ENCODE results near the gene FARP1. TPM values are rescaled to one million over a fixed set of nuclear protein-coding genes. Genes with fewer than 3 reads are reported as not detected.

FARP1 gene
- total RNA-seq, 1 donor from 2014 or later = 17.7 TPM

DNA sequence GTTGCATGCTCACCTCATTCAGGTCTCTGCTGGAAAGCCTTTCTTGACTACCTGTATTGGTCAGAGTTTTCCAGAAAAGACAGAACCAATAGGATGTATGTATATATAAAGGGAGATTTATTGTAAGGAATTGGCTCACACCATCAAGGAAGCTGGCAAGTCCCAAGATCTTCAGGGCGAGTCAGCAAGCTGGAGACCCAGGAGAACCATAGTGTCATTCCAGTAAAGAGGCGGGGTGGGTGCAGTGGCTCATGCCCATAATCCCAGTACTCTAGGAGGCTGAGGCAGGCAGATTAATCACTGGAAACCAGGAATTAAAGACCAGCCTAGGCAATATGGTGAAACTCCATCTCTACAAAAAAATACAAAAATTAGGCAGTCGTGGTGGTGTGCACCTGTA lies 30.4 kb upstream of the FARP1 start:
- Histone ChIP-seq H3K4me3 (no peak overlapping the region), H3K4me1 (no peaks in the 10 kb centered on the region), H3K36me3 (no peaks in the 10 kb centered on the region), H3K9me3 (no peaks in the 10 kb centered on the region), H3K27me3 (no peaks in the 10 kb centered on the region), H3K27ac (no peak overlapping the region)
- no peak for DNase-seq (ENCODE audit: extremely low spot score in 2 of 2)
- intact Hi-C loops (cut with DNase I) = no loop called here
- TF ChIP-seq POLR2AphosphoS5 (IDR thresholded peaks at IDR 0.05; ENCODE audit: insufficient read depth in 1 of 2, low read depth in 1 of 2) (no peak), POLR2A (IDR thresholded peaks at IDR 0.05) (no peak)
- TF ChIP-seq, protein P1, sequence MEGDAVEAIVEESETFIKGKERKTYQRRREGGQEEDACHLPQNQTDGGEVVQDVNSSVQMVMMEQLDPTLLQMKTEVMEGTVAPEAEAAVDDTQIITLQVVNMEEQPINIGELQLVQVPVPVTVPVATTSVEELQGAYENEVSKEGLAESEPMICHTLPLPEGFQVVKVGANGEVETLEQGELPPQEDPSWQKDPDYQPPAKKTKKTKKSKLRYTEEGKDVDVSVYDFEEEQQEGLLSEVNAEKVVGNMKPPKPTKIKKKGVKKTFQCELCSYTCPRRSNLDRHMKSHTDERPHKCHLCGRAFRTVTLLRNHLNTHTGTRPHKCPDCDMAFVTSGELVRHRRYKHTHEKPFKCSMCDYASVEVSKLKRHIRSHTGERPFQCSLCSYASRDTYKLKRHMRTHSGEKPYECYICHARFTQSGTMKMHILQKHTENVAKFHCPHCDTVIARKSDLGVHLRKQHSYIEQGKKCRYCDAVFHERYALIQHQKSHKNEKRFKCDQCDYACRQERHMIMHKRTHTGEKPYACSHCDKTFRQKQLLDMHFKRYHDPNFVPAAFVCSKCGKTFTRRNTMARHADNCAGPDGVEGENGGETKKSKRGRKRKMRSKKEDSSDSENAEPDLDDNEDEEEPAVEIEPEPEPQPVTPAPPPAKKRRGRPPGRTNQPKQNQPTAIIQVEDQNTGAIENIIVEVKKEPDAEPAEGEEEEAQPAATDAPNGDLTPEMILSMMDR (IDR thresholded peaks at IDR 0.05) = no peak

DNA sequence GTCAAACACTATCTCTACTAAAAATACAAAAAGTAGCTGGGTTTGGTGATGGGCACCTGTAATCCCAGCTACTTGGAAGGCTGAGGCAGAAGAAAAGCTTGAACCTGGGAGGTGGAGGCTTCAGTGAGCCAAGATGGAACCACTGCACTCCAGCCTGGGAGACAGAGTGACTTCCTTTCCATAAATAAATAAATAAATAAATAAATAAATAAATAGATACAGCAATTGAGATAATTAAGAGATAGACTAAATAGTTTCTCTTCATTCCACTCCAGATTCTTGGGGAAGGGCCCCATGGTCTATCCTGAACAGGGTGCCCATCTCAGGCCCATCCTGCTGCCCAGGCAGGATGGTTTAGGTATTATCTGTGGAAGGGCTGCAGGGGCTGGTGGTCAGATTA lies 24.0 kb upstream of the FARP1 start:
- no peak overlapping the region for H3K27ac ChIP-seq
- H3K27me3 ChIP-seq = no peaks in the 10 kb centered on the region
- TF ChIP-seq, protein P1 (IDR thresholded peaks at IDR 0.05) = no peak
- TF ChIP-seq POLR2A (IDR thresholded peaks at IDR 0.05) = no peak
- TF ChIP-seq POLR2AphosphoS5 (IDR thresholded peaks at IDR 0.05; ENCODE audit: insufficient read depth in 1 of 2, low read depth in 1 of 2) = no peak
- H3K4me1 ChIP-seq = no peaks in the 10 kb centered on the region
- no peak for DNase-seq (ENCODE audit: extremely low spot score in 2 of 2)
- H3K36me3 ChIP-seq = no peaks in the 10 kb centered on the region
- no peak overlapping the region for H3K4me3 ChIP-seq
- no peaks in the 10 kb centered on the region for H3K9me3 ChIP-seq
- intact Hi-C loops (cut with DNase I) = no loop called here

DNA sequence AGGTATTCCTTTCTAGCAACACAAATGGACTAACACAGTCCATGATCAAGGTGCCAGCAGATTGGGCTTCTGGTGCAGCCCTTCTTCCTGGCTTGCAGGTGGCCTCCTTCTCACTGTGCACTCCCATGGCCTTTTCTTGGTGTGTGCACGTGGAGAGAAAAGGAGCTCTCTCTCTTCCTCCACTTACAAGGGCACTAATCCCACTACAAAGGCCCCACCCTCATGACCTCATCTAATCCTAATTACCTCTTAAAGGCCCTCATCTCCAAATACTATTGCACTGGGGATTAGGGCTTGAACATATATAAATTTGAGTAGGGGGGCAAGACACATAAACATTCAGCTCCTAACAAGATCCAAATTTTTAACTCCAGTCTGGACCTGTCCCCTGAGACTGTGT lies 19.7 kb upstream of the FARP1 start:
- TF ChIP-seq POLR2A (IDR thresholded peaks at IDR 0.05) = no peak
- no peak for TF ChIP-seq POLR2AphosphoS5 (IDR thresholded peaks at IDR 0.05; ENCODE audit: insufficient read depth in 1 of 2, low read depth in 1 of 2)
- TF ChIP-seq, protein P1 (IDR thresholded peaks at IDR 0.05) = no peak
- H3K27me3 ChIP-seq = no peaks in the 10 kb centered on the region
- H3K27ac ChIP-seq = no peak overlapping the region
- H3K9me3 ChIP-seq = no peaks in the 10 kb centered on the region
- intact Hi-C loops (cut with DNase I) = no loop called here
- no peak overlapping the region for H3K4me3 ChIP-seq
- no peak for DNase-seq (ENCODE audit: extremely low spot score in 2 of 2)
- no peaks in the 10 kb centered on the region for H3K4me1 ChIP-seq
- no peaks in the 10 kb centered on the region for H3K36me3 ChIP-seq

GRCh38 chr13:98129059-98129746 lies 13.7 kb upstream of the FARP1 start:
- TF ChIP-seq, protein P1 (IDR thresholded peaks at IDR 0.05) = no peak
- TF ChIP-seq POLR2AphosphoS5 (IDR thresholded peaks at IDR 0.05; ENCODE audit: insufficient read depth in 1 of 2, low read depth in 1 of 2) = no peak
- no peak for TF ChIP-seq POLR2A (IDR thresholded peaks at IDR 0.05)
- Histone ChIP-seq H3K27me3 (no peaks in the 10 kb centered on the region), H3K27ac (no peak overlapping the region), H3K36me3 (no peaks in the 10 kb centered on the region), H3K9me3 (no peaks in the 10 kb centered on the region), H3K4me1 (no peaks in the 10 kb centered on the region), H3K4me3 (no peak overlapping the region)
- no peak for DNase-seq (ENCODE audit: extremely low spot score in 2 of 2)
- intact Hi-C loops (cut with DNase I) = no loop called here

DNA sequence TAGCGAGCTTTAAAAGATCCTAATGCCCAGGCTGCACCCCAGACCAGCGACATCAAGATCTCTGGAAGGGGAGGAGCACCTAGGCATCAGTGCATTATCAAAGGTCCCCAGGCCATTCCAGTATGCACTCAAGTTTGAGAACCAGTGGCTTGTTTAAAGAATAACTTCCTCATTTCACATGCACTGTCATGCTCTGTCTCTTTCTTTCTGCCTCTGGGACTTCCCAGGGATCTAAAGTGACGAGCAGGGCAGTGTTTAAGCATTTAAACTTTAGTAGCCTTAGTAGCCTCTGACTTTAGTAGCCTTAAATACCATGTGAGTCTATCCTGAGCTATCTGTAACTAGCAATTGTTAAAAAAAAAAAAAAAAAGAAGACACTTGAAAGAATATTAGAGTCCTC lies 8.9 kb upstream of the FARP1 start:
- Histone ChIP-seq H3K4me3 (no peak overlapping the region), H3K9me3 (no peaks in the 10 kb centered on the region), H3K27me3 (no peaks in the 10 kb centered on the region), H3K36me3 (no peaks in the 10 kb centered on the region), H3K4me1 (no peaks in the 10 kb centered on the region), H3K27ac (no peak overlapping the region)
- DNase-seq (ENCODE audit: extremely low spot score in 2 of 2) = no peak
- TF ChIP-seq POLR2AphosphoS5 (IDR thresholded peaks at IDR 0.05; ENCODE audit: insufficient read depth in 1 of 2, low read depth in 1 of 2) (no peak), POLR2A (IDR thresholded peaks at IDR 0.05) (no peak)
- TF ChIP-seq, protein P1 (IDR thresholded peaks at IDR 0.05) = no peak
- intact Hi-C loops (cut with DNase I) = no loop called here
